HG02870 (cell line): ENCODE data around the gene ENAH.
"Not testable (repeated sequence)": the region's sequence is repeated elsewhere in the genome, so short reads cannot be mapped to it uniquely, and the experiment has no call there.

ENCODE experiments used
- ATAC-seq: cut with Tn5 transposase; IDR thresholded peaks from one replicate; pipeline ENCODE4 v1.9.1; 2021; ENCODE audit warnings: mild to moderate bottlenecking, moderate library complexity; ENCODE audit not compliant: unreplicated experiment

Gene ENAH

DNA sequence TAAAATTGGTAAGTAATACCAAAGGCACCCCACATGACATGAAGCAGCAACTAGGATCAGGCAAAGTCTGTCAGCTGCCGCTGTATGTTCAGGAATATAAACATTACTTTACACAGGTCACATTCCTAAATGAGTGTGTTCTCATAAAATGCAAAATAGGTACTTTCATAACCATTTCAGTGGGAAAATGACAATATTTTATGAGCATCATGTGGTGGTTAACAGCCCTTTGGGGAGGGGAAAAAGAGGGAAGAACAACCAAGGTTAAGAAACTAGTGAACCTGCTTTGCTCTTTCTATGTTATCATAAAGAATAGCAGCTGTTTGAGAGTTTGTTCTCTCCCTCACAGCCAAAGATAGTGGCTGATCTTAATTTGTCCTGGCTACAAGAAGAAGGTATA lies 119.7 kb downstream of the ENAH start:
- ATAC-seq: no peak

DNA sequence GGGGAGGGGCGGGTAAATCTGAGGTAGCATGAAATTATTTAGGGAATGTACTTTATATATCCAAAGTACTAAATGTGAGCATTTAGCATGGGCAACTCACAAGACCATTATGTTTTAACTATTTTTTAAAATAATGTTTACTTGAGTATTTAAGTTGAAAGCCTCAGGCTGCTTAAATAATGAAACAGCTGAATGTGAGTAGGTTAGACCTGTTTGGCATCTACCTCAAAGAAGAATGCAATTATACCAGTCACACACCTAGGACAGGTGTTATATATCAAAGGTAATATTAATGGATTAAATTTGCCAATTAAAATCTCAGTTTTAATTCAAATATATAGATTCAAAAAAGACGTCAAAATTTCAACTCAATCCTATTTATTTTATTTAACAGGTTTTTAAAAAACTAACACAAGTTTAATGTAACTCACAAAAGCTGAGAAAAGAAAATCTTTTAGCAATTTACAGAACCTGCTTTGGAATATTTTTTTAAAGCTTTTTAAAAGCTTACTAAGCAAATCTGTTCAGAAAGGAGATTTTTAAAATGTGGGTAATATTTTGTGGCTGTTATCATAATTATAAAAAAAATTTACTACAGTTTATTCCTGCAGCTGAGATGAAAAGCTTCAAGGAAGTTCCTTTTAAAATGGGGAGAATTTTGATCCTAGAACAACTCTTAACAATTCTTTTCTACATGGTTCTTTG lies 120.5 kb downstream of the ENAH start:
- ATAC-seq: no peak

DNA sequence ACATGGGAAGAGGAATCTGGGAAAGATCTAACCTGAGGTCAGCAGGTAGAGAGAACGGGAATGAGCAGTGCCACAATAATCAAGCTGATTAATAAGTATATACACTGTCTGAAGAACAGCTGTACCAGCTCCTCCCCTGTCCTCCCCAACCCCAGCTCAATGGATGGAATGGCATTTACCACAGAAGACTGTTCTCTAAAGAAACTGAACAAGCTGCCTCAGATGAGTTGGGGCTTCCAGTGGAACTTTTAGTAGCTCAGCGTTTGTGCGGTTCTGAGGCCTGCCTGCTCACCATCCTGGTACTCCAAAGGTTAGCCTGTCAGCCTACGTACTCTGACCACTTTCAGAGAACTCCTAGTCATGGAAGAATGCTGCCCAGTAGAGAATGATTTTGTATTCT lies 123.2 kb downstream of the ENAH start:
- ATAC-seq: no peak

DNA sequence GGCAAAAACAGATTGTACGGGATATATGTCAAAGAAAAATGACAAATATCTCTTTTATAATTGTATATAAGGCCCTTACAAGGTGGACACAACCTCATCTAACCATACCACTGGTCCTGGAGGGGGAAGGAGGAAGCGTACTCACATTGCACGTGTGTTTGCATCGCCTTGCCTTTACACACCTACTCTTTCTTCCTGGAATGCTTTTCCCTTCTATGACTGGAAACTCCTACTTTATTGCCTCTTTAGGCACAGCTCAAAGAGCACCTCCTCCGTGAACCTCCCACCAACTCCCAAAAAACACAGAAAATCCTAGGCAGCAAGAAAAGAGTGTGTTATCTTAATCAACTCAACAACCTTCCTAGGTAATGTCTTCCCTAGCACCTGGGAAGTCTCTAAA lies 125.3 kb downstream of the ENAH start:
- ATAC-seq: no peak

DNA sequence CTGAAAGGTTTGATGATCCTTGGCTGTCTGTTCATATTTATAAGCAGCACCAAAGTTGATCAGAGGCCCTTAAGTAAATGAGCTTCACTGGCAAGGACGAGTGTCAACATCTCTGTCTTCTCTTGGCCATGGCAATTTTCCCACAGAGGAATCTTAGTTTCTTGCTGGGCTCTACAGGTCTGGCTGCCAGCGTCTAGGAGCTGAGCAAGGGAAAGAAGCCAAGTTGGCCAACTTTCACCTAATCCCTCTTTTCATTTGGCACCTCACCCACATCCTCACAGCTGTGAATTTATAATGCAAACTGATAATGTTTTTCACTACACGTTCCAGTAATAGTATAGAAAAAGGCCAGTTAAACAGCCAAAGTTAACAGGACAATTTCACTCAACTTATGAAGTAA lies 126.0 kb downstream of the ENAH start:
- no peak for ATAC-seq

DNA sequence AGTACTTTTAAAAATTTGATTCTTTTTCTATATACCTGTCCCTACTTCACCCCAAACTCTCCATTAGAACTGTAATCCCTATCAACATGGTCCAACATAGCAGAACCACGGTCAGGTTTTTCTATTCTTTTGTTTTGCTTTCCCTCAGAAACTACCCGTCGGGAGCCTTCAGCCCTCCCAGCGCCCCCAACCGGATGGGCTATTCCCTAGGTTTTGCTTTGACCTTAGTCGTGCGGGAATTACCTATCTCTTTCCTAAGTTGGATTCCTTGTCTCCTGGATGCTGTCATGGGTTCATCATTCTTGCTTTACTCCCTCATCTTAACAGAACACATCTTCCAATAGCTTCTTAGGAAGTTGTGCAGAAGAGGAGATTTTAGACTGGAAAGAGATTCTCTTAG lies 127.5 kb downstream of the ENAH start:
- no peak for ATAC-seq

DNA sequence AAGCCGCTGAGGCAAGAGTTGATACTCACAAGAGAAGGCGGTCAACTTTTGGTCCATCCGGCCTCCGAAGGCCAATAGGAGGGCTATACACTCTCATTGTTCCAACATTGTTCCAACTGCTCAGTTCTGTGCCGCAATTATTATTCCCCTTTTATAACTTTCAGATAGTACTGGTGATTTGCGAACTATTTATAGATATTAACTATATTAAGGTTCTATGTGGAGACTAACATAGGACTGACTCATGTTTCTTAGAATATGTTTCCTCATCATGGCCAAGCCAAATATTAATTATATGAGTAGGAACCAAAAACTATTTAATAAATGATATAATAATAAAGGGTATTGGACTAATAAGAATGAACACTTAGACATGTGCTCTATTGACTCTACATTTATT lies 128.4 kb downstream of the ENAH start:
- ATAC-seq: no peak

DNA sequence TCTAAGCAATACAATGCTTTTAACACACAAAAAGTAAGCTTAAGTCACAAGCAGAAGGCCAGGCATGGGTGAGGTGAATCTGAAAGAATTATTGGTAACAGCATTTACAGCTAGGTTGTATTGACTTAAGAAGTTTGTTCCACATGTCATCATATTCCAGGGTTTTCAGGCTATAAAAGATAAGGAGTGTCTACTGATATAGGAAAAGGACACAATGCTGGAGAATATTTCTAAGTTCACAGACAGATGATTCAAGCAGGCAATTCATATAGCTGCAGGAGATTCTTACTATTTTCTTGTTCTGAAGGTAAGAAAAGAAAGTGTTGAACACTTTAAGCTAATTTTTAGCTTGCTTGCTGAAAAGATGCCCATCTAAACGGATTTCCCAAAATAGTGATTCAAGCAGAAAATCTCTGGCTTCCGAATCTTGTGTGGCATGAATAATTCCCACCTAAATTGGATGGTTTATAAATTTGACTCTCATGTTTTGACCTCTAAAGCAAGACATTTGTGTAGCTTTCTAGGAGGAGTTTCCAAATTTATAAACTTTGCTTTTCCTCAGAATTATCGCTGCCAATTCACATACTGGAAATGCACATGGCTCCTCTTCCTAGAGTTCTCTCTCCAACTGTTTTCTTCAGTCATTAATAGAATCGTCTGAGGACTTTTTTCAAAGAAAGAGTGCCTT lies 129.5 kb downstream of the ENAH start:
- no peak for ATAC-seq

DNA sequence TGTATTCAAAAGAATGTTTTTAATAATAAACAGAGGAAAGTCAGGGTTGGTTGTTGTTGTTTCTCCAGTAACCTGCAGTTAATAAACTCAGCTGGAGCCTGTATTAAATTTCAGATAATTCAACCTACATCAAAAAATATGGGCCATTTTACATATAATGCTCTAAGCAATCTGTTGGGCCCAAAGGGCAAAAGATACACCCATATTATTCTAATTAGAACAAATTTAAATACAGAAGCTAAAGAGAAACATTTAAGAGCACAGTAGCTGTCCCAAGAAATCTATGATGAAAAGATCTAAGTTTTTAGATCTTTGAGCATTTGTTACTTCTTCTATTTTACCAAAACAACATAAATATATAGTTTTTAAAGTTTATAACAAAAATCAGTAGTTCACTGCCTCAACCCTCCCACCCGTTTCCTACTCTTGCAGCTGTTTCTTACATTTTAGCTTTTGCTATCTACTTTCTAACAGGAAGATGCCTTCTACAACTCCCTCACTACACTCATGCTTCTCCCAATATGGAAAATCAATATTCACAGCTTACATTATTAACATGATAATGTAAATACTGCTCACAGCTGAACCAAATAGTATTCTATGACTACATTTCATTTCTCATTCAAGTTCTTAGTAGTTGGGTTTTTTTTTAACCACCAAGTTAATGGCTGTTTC lies 130.2 kb downstream of the ENAH start:
- ATAC-seq: no peak

DNA sequence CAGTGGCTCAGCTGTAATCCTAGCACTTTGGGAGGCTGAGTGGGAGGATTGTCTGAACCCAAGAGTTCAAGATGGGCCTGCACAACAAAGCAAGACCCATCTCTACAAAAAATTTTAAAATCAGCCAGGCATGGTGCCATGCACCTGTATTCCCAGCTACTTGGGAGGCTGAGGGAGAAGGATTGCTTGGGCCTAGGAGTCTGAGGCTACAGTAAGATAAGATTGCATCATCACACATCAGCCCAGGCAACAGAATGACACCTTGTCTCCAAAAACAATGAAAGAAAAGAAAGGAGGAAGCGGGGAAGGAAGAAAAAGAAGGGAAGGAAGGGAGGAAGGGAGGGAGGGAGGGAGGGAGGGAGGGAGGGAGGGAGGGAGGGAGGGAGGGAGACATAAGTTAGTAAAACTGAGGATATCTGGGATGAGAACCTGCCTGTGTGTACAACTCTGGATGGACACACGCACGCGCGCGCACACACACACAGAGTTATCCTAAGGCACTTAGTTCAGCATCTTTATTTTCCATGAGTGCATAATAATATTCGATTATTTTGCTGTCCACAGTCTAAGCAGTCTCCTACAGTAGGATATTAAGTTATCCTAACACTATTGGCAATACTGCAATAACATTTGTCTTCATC lies 132.2 kb downstream of the ENAH start:
- ATAC-seq: no peak

DNA sequence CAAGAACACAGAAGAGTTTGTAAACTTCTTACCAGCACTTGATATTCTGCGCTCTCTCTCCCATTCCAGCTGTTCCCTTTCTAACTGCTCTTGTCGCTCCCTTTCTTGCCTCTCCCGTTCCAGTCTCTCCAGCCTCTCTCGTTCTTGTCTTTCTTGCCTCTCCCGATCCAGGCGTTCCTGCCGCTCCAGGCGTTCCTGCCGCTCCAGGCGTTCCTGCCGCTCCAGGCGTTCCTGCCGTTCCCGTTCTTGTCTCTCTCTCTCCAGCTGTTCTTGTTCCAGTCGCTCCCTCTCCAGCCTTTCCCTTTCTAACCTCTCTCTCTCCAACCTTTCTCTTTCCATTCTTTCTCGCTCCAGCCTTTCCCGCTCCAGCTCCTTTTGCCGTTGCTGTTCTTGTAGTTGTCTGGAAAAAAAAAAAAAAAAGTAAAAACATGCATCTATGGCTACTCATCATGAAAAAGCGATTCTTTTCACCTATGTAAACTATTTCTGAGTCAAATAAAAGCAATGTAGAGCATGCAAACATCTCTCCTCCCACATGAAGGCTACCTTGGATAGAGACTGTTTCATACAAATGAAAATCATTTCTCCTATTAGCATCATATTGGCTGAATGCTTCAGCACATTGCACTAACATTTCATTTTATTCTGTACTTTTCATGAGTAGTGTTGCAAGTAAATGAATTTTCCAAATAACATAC lies 133.6 kb downstream of the ENAH start:
- no peak for ATAC-seq

DNA sequence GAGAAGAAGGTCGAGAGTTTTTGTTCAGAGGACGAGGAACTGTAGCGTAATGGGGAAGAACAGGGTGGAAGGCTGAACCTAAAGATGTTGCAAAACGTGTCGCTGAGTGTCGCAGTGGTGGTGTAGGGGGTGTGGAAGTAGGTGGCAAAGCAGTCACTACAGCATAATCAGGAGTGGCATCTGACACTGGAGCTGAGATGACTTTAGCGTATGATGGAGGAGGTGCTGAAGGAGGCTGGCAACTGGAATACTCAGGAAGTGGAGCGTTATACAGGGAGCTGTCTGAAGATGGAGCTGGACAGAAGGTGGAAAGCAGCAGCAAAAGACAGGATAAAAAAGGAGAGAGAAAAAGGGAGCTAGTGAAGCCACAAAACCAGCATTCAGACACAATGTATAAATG lies 135.2 kb downstream of the ENAH start:
- no peak for ATAC-seq

DNA sequence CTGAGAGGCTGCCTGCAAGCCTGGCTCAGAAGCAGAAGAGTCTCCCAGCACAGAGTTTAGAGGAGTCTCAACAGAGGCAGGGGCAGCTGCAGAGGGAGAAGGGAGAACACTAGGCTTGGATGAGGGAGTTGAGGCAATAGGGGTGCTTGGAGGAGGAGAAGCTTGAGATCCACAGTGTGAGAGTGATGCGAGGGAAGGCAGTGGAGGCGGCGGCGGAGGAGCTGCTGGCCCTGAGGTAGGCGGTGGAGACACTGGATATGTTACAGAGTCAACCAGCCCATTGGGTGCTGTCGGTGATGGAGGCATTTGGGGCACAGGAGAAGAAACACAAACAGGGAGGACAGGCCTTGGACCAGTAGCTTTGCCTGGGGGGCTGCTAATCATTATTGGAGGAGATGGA lies 135.7 kb downstream of the ENAH start:
- ATAC-seq: no peak

DNA sequence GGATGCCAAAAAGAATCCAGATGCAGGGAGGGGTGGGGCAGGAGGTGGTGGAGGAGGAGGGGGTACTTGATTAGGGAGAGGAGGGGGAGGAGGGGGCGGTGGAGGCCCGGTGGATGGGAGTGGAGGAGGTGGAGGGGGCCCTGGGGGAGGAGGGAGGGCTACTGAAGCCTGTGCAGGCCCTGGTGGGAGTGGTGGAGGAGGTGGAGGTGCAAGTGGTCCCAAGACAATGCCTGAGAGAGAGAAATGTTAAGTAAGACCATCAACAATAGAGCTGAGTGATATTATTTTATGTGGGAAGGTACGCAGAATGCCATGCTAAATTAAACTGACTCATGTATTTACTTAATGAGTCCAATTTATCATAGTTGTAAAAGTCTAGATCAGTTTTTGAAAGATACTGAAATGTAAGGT lies 138.2 kb downstream of the ENAH start:
- no peak for ATAC-seq

DNA sequence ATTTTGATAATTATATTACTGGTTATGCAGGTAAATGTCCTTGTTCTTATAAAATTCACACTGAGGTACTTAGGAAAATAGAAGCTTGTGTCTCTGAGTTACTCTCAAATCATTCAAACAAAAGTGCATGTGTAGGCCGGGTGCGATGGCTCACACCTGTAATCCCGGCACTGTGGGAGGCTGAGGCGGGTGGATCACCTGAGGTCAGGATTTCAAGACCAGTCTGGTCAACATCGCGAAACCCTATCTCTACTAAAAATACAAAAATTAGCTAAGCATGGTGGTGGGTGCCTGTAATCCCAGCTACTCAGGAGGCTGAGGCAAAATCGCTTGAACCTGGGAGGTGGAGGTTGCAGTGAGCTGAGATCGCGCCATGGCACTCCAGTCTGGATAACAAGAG lies 139.3 kb downstream of the ENAH start:
- ATAC-seq: not testable (repeated sequence)

DNA sequence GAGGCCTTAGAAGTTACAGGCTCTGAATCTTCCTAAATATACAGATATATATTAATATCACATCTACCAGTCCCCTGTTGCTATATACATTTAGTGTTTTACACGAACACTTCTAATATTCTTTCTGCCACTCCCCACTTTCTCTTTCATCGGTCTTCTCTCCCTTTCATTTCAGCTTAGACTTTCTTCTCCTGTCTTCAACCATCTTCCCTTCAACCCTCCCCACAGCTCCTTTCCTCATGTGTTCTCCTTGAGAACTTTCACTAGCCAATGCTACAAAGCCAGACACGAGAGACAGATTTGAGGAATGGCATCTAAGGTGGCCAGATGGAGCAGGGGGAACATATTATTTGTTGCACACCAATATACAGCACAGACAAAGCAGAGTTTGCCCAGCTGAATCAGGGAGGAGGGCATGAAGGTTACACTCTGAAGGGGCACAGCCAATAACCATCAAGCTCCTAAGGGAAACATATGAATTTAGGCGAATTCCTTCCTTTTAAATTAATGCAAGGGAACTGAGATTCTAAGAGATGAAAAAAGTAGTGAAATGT lies 141.0 kb downstream of the ENAH start:
- no peak for ATAC-seq

DNA sequence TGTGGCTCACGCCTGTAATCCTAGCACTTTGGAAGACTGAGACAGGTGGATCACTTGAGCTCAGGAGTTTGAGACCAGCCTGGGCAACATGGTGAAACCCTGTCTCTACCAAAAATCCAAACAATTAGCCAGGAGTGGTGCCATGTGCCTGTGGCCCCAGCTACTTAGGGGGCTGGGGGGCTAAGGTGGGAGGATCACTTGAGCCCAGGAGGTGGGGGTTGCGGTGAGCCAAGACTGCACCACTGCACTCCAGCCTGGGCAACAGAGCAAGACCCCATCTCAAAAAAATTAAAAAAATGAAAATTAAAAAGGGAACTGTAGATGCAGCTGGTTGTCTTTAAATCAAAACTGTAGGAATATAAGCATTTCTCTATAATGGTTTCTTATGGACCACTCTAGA lies 142.2 kb downstream of the ENAH start:
- ATAC-seq: not testable (repeated sequence)

DNA sequence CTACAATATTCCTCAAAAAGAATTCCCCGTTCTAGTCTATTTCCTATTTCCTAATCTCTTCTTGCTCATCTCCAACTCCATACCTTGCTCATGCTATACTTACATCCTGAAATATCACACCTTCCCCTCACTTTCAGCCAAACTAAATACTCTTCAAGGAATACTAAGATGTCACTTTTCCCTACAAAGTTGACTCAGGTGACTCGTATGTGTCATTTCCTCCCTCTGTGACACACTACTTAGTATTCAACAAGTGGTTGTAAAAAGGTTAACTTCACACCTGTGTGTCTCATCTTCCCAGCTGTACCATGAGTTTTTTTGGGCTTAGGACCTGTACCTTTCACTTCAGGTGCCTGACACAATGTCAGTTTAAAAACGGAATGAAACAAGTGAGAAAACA lies 143.2 kb downstream of the ENAH start:
- no peak for ATAC-seq

DNA sequence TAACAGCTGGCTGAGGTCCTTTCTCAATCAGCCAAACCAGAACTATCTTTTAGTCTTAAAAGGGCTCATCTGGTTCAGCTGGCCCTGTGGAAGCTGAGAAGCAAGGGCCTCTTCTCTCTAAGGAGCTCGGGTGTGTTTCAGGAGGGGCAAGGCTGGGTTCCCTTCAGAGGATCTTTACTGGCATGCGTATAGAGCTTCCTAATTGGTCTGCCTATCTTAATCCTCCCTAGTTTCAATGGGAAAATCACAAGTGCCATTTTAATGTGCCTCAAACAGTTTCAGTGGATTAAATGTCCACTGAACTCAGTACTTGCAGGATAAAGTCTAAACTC lies 143.6 kb downstream of the ENAH start:
- no peak for ATAC-seq

DNA sequence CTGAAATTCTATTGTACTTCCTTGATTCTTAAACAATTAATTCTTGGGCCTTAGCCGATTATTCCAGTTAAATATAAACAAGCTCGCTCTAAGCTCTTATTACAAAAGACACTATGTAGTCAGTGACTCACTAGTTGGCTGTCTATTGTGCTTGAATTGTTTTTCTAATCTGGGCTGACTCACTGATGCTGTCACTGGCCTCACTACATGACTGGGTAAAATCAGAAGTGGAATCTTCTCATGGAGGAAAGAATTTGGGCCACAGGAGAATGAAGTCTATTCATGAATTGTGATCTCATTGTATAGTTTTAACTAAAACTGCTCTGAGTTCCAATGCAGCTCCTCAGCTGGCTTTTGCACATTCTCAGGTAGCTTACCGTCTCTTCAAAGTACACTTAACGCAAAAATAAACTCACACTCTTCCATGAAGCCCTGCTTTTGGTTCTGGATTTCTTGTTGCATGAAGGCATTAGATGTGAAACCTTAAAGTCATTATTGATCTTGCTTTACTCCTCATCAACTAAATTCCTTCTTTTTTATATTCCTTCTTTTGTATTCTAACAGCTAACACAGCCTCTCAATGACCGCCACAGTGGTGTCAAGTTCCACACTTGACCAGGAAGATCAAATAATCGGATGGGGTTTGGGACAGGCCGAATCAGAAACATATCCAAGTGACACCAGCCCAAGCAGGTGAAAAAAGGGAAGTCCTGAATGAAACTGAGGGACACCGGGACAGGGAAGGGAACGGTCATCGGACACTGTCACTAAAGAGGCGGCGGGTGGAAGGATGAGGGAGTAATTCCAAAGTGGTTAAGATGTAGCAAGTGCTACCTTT lies 144.2 kb downstream of the ENAH start:
- ATAC-seq: no peak
